ENCODE results near the gene SLX9.

SLX9 gene

DNA sequence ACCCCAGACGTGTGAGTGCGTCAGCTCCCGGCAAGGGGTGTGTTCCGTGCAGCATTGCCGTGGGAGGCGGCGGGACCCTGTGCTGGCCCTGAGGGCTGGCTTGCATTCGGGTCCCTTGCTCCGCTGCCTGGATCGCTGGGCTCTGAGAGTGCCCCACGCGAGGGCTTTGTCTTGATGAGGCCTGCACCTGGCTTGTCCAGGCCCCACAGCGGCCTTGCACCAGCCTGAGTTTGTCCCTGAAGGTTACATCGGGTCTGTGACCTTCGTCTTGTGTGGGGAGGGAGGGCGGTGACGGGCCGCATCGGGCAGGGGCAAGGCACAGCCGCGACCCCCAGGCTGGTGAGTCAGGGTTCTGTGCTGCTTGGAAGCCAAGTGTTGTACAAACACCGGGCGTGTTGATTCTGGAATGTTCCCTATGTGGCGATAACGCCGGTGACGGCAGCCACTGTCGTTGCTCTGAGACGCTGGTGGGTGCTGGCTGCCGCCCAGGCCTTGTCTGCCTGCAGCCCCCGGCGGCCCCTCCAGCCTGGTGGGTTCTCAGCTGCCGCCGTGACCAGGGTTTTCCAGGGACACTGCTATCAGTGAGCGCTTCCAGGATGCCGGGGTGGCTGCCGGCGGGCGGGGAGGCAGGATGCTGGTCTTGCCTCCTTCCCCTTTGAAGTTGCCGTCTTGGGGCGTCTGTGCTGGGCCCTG lies 42.9 kb downstream of the SLX9 start:
- DNase-seq, result no peak

DNA sequence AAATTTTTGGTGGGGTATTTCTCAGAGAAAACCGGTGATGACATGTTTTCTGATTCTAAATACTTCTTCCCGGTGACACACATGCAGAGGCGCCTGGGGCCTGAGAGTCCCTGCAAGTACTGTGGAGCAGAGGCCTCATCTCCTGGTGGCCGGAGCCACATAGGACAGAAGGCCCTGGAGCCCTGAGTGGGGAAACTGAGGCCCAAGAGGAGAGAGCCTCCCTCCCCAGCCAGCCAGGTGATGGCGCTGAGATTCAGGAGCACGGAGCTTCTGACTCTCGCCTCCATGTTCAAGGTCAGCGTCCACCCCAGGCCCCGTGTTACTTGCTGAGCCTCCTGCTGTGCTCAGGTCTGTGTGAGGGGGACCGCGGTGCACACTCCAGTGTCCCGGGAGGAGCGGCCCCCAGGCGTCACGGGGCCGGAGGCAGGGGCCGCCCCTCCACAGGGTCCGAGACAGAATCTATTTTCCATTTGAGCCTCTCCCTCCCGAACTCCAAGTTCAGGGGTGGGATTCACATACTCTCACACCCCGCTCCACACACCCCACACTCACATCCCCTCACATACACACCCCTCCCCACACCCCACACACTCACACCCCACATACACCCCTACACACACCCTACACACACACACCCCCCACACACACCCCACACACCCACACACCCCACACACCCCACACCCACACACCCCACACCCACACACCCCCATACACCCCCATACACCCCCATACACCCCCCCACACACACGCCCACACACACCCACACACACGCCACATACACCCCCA lies 43.8 kb downstream of the SLX9 start:
- no peak for DNase-seq

DNA sequence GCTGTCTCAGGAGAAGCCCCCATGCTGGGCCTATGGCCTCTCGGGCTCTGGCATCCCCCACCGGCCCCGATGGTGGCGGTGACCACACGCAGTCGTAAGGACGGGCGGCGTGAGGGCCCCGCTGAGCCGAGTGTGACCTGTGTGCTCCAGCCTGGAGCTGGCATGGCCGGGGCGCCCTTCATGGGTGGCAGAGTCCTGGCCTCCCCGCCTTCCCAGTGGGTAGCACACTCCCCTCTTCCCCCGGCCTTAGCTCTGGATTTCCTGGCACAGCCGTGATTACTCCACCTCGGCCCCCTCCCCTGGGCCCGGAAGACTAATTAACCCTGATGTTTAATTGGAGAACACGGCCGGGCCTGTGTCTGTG lies 44.6 kb downstream of the SLX9 start:
- DNase-seq, result no peak

DNA sequence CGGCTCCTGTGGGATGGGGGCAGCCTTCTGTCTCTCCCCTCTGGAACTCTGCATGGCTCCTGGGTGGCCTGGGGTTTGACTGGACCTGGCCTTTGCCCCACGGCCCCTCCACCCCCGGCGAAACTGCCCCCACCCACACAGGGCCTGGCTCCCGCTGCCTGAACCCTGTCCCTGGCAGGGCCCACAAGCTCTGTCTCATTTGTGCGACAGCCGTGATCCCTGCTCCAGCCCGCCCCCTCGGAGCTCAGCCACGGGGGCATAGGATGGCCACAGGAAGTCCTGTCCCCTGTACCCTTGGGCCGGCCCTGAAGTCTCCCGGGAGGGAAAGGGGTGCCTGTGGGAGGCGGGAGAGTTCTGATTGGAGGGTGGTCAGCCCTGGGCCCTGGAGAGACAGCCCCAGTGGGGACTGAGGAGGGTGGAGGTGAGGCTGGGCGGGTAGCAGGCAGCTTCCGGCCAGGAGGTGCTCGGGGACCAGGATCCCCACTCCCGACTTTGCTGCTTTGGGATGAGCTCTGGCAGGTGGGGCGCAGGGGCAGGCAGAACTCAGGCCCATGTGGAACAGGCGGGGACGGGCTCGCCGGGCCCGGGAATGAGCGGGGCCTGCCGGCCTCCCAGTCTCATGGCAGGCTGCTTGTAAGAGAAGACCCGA lies 45.1 kb downstream of the SLX9 start:
- no peak for DNase-seq

DNA sequence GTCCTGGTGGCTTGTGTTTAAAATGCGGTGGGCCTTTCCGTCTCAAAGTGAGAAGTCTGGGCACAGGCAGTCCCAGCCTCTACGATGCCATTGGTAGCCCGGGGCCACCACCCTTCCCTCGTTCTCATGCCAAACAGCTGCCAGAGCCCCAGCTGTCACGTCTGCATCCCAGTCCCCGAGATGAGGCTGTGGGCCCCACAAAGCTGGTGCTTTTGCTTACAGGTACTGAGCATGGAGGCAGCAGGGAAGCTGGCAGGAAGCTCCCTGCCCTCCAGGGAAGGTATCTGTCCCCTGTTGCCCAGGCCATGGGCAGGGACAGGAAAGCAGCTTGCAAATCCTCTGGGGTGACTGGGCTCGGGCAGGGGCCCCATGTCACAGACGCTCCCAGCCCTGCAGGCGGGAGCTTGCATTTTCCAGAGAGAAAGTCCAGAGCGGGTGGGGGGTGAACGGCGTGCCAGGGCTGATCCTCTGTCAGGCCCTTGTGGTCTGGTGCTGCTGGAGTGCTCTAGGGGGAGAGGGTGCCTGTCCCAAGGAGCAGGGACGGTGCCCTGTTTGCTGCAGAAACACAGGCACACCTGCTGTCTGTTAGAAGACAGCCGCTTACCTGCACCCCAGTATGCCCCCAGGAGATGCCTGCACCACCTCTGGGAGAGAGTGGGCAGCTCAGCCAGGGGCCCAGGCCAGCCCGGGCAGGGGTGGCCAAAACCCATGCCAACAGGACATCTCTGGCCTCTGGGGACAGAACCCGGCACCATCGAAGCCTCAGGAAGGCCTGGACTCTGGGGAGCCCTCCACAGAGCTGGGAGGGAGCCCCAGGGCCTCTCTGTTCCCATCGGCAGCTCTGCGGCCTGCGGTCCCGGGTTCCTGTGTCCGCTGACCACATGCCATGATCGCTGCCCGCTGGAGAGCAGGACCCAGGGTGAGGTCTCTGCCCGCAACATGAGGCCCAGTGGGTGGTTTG lies 45.9 kb downstream of the SLX9 start:
- DNase-seq, result no peak

DNA sequence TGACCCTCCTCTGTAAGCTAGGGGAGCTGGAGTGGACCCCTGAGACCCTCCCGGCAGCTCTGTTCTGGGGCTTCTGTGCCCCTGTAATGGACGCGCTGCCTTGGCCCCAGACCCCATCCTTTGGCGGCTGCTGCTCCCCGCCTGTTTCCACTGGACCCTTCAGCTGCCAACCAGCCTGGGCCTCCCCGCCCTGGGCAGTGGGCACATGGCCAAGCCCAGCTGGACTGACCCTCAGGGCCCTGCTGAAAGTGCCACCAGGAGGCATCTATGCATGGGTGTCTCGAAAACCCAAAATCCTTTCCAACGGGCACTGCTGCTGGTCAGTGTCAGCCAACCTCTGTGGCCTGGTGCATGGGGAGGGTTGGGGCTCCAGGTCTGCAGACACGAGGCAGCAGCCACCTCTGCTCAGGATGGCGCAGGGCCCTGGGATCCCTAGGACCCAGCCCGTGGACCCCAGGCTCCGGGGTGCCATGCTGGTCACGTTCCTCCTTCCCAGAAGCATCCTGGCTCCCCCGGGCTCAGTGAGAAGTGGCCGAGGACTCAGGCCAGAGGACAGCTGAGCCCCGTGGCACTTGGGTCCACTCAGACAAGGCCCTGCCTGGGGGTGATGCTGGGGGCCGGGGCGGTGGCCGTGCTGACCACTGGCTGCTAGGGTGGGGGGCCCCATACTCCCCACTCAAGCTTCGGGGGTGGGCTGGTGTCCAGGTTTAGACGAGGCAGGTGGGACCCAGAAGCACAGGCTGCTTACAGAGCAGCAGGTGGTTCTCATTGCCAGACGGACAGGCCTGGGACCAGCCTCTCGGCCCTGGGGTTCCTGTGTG lies 46.9 kb downstream of the SLX9 start:
- no peak for DNase-seq

DNA sequence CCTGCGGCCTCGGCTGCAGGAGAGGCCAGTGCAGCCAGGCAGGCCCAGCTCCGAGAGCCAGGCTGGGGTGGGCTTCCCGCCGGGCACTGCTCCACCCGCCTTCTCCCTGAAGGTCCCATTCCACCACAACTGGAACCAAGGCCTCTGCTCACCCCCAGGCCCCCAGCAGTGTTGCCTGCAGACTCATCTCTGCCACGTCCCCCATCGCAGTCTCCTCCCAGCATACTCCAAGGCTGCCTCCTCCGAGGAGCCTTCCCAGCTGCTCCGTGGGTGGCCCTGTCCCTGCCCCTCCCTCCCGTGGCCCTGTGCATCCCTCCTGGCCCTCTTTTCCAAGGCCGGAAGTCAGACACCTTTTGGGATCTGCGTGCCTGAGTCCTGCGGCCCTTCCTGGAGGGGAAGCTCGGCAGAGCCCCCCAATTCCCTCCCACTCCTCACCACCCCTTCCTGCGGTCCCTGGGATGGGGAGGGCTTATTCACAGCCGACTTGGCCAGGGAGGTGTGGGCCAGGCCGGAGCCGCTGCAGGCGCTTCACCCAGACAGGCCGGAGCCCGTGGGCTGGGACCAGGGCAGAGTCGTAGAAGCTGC lies 47.6 kb downstream of the SLX9 start:
- DNase-seq, result no peak

DNA sequence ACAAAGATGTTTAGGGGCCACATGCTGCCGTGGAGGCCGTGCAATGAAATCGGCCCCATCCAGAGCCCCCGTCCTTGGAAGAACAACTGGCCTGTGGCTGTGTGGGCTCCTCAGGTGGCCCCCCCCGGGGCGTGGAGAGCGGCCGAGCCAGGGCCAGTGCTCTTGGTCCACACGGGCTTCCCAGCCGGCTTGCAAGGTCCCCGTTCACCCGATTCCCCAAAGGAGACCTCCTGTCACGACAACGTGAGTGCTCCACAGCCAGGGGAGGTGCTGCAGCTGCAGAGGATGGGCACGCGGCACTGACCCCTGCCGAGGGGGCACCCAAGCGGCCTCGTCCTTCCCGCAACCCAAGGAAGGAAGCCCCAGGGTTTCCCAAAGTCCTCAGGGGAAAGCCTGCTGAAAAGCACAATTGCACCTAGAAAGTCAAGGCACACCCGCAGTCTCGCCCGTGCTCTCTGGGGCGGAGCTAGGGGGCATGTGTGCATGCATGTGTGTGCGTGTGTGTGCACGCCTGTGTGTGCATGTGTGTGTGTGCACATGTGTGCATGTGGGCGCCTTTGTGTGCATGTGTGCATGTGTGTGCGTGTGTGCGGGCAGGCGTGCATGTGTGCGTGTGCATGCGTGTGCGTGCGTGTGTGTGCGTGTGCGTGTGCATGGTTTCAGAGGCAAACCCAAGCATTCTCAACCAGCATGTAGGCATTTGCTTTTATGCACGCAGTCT lies 48.2 kb downstream of the SLX9 start:
- no peak for DNase-seq

DNA sequence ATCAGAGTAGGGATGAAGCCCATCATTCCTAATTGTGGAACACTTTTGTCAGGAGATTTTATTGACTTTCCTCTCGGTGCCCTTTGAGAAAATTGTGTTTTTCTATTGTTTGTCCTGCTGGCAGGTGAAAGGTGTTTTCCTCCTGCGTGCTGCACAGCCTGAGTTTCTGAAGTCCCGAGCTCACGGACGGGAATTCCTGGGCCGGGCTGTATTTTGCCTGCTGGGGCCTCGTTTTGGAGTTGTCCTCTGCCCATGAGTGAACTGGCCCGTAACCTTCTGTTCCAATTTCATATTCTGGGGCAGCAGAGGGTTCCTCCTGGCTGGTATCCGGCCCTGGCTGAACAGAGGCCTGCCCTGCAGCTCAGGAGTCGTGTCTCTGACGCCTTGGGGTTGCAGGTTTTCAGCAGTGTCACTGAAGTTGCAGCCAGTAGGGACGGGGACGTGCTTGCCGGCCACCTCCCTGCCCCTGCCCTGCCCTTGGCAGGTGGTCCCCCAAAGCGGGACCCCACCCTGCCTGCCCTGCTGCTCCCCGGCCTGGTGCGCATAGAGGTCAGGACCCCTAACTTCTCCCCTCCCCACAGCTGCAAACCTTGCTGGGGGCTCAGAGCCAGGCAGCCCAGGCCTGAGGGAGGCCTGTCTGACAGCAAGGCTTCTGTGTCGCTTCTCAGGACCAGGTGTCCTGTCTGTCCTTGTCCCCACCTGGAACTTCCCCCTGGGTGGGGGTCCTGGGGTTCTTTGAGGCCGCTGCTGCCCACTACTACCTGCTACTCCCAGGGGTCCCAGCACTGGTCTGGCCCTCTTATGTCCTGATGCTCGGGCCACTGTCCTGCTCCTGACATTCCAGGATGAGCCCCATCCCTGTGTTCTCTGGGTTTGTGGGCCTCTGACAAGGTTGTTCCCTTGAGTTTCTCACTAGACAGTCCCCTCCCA lies 49.0 kb downstream of the SLX9 start:
- no peak for DNase-seq

DNA sequence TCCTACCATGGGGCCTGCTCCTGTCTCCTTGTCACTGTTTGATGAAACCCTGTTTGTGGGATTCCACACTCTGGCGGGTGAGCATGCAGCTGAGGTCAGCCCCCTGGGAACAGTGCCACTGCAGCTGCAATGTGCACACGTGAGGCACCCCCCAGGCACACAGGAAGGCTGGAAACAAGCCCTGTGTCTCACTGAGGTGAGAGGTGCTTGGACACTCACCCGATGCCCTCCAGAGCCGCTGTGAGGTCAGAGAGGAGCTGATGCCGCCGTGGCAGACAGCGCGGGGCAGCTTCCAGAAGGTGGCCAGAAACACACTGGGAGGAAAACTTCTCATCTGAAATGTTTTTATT lies 49.7 kb downstream of the SLX9 start:
- DNase-seq, result no peak

DNA sequence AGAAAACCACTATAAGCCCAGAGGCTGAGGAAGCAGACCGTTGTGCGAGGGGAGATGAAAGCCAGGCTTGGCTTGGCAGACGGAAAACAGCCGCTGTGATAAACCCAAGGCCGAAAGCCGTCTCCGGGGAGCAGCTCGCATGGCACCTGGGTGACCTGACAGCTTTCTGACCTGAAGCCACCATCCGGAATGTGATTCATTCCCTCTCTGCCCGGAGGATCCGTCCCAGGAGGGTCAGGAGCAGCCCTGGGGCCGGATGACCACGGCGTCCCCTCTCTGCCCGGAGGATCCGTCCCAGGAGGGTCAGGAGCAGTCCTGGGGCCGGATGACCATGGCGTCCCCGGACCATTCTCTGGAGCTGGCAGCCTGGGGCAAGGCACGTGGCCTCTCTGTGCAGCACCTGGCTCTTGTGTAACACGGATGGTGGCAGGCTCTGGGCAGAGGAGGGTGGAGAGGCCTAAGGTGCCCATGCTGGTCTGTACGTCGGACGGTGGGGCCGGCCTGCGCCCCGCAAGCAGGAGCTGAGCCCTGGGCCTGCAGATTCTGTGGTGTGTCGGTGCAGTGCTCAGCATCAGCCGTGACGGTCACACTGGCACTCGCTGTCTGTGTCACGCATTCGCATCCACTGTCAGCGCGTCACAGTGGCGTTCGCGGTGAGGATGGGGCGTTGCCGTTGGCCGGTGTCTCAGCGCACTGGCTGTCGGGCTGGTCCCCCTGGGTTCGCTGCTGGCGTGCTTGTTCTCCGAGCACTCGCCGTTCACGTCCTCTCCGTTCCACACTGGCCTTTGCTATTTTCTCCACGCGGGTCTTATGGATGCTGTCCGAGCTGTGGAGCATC lies 50.3 kb downstream of the SLX9 start:
- no peak for DNase-seq

DNA sequence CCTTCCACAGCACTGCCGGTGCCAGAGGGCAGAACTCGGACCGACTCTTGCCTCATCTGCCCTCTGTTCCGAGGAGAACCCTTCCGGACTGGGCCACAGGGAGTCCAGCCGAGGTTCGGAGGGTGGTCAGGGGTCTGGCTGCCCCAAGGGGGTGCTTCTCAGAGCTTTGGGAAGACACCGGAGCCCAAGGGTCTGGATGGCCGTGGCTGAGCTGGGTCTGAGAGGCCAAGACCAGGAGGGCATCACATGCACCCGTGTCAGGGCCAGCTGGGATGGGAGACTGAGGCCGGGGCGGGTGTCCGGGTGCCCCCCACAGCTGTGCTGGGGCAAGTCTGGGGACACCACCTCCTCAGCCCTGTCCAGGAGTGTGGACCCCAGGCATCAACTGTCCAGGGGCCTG lies 51.1 kb downstream of the SLX9 start:
- DNase-seq, result no peak

DNA sequence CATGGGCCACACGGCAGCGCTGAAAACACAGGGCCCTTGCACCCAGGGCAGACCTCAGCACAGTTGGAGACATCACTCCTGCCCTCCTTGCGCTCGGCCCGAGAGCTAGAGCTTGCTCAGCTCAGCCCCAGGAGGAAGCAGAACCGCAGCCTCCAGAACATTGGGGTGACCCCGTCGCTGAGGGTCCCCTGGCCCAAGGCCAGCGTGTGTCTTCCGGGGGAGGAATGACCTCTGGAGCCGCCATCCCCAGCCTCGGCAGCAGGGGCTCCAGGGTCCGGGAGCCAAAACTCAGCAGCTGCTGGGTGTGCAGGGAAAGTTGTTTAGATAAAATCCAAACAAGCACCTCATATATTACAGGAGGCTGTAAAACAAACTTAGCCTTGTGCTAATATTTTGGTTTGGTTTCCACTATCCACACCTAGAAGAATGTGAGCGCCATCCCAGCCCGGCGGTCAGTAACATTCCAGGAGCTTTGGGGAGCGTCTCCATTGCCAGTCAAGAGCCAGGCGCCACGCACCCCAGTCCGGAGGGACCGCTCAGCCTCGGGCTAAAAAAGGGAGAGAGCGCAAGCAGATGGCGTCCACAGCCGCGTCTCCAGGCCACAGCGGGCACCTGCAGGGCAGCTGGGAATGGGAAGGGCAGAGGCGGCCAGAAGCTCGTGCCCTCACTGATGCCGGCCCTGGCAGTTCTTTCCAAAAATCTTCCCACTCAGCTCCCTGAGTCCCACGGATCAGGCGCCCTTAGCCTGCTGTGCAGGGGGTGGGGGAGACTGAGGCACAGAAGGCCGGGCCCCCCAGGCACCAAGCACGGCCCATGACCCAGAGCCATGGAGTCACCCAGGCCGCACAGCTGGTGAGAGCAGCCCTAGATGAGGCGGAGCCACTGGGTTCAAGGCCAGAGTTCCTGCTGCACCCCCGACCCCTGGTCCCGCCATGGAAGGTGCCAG lies 52.0 kb downstream of the SLX9 start:
- DNase-seq, result no peak

DNA sequence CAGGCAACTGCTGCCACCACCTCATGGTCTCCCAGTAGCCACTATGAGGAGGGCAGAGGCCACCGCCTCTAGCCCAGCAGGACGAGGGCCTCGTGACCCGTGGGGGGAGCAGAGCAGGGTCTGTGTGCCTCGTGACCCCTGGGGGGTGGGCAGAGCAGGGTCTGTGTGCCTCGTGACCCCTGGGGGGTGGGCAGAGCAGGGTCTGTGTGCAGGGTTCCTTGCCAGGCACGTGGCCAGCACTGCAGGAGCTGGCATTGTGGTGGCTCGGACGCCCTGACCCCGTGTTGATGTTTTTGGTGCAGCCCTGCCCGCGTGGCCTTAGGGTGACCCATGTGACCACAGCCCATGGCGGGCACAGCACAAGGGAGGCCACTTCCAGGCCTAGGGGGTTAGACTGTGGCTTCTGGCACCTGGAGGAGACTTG lies 52.8 kb downstream of the SLX9 start:
- no peak for DNase-seq

DNA sequence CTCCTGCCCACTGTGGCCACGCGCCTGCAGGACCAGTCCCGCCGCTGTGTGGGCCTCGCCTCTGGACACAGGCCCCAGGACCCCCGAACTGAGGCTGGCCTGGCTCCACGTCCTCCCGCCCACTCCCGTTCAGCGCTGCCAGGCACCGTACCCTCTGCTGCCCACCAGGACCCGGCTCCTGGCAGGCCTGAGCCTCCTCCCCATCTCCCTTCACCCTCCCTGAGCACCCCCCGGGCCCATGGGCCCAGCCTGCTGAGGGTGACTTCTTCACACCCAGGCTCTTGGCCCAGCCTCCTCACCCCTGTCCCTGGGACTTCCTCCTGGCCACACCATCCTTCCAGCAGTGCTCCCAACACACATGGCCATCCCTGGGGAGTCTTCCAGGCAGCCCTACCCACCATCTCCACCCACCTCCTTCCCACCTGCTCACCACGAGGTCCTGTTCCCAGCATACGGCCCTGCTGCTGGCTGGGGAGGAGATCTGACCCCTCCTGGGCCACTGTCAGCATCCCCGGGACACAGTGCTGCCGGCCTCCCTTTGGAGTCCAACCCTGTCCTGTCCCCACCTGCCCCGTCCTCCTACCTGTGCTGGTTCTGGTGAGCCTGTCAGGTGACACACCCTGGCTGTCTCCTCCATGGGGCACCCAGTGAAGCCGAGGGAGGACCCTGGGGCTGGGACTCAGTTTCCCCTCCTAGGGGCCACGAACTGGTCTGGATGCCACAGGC lies 53.7 kb downstream of the SLX9 start:
- DNase-seq, result no peak

DNA sequence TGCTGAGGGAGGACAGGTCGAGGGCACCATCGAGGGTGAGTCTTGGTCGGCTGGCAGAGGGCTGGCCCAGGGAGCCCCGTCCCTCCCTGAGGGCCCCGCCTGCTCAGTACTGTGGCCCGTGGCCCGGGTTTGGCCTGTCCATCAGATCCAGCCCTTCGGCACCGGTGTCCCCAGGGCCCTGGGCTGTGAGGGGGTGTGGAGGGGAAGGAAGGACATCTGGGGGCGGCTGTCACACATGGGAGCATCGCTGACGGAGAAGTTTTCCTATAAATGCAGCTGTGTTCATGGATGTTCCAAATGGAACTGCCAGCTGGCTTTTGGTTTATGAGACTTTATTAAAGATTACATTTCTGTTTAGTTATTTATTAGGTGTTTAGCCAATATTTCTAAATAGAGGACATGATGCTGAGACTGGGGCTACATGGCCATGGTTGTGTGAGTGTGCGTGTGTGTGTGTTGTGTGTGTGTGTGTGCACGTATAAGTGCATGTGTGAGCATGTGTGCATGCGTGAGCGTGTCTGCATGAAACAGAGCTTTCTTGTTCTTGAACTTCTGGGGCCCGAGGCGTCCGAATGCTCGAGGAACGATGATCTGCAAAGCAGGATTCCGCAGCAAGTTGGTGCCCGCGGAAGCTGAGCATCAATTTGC lies 54.3 kb downstream of the SLX9 start:
- DNase-seq, result no peak
